Stimulated activated CD8-positive, alpha-beta memory T cell treated with anti-CD3 and anti-CD28 coated beads, Interleukin-7, amount 100 ng/mL, for 4 hours (primary cell): Measurements from ENCODE around the gene PKP2.

Experiments used
- DNase-seq, 2 donors: peaks; one replicate each; pipeline ENCODE4 v3.0.0-alpha.2; 2020; ENCODE audit warnings: low read depth in 2 of 2

PKP2 gene

DNA sequence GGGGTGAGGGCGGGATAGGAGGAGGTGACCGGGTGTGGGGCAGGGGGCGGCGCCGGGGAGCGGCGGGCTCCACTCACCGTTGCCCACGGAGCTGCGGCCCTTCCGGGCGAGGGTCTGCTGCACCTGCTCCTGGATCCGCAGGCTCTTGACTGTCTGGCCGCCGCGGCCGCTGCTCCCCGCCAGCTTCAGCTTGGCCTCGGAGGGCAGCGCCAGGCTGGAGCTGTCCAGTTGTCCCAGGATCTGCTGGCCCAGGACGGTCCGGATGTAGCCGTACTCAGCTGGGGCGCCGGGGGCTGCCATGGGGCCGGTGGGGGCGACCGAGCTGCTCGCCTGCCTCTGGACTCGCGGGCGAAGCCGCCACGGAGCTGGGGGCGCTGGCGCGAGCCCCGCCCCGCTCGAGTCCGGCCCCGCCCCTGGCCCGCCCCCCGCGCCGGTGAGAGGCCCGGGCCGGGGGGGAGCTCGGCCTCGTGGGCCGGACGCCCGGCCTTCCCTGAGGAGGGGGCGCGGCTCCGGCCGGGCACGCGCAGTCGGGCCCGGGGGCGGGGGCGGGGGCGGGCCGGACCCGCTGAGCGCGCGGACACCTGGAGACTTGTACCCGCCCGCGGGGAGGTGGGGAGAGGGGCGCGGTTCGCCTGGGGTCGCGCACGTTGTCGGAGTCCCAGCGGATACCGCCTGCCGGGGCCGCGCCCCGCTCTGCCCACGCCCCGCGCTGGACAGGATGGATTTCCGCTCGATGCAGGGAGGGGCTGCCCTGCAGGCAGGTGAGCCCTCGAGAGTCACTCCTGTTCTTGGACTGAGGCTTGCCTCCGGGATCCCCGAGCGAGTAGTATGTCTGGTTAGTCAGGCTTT, at the start of gene PKP2:
PKP2 (minus strand) TSS at position 346 of the 849 bp plus-strand sequence; CDS start at position 300, 46 bp downstream.
- DNase-seq = peak in 1 of 2 donors; percentile 13

GRCh38 chr12:32944195-32944594, 47.6 kb upstream of the PKP2 start:
- no peak for DNase-seq

GRCh38 chr12:32939801-32940200, 43.2 kb upstream of the PKP2 start:
- no peak for DNase-seq

GRCh38 chr12:32926963-32927362, 30.4 kb upstream of the PKP2 start:
- DNase-seq = no peak

DNA sequence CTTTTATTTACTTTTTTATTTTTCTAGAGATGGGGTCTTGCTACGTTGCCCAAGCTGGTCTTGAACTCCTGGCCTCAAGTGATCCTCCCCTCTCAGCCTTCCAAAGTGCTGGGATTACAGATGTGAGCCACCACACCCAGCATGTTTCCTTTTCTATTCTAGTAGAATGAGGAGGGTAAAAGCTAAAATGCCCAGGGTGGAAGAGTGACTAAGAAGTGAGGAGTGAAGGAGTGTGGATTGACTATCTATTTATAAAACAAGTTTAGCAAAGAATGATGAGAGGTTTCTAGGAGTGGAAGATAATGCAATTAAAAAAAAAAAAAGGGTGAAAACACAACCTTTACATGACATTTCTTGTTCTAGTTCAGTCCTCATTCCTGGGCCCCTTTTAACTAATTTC, 29.8 kb upstream of the PKP2 start:
- DNase-seq = no peak

- no peak for DNase-seq
Observed at GRCh38 chr12:32922546-32923297, 26.1 kb upstream of the PKP2 start.

- DNase-seq = no peak
Observed at GRCh38 chr12:32921397-32921796, 24.8 kb upstream of the PKP2 start.

DNA sequence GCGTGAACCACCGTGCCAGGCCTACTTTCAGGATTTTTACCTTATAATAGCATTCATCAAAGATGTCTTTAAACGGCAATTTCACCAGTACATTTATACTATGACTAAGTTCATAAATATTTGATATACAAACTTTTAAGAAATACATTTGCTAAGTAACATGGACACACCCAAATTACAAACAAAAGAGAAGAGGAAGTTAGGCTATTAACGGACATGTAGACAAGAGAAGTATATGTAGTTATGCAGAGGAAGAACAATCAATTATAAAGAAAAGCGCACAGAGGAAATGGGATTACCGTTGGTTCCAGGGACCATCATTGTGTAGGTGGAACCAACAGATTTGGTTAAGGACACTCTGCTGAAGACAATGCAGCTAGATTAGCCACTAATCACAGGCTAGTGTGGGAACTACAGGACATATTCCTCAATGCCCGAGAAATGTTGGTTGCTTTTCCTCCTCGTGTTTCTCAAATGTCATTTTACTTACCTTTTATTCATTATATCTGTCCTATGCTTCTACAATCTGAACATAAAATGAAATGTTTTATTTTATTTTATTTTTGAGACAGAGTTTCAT, 24.0 kb upstream of the PKP2 start:
- DNase-seq = no peak

DNA sequence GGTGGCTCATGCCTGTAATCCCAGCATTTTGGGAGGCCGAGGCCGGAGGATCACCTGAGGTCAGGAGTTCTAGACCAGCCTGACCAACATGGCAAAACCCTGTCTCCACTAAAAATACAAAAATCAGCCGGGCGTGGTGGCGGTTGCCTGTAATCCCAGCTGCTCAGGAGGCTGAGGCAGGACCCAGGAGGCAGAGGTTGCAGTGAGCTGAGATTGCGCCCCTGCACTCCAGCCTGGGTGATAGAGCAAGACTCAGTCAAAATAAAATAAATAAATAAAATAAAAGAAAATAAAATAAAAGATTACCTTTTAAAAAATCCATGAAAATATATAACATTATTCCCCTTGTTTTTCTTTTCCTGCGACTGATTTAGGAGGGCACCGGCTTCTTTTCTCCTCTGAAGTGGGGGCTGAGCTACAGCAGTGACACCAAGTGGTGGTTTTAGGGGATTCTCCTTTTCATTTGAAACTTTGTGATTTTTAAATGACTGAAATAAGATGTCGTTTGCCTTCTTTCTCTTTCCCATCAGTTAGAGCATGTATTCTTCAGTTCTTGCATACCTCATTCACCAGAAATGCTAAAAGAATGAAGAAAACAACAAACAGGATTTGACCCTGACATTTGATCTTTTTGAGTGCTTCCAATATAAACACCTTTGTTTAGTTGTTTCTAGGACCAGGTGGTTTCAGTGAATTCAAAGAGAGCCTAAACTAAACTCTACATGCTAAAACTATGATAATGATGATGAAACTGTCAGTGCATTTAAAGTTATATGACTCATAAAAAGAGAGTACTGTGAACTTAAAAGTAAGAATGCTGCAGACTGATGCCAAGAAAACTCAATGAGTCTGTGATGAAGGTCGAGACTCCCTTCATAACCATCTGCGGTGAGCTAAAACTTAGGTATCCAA, 22.6 kb upstream of the PKP2 start:
- DNase-seq = no peak

- no peak for DNase-seq
Observed at GRCh38 chr12:32917094-32917611, 20.6 kb upstream of the PKP2 start.

DNA sequence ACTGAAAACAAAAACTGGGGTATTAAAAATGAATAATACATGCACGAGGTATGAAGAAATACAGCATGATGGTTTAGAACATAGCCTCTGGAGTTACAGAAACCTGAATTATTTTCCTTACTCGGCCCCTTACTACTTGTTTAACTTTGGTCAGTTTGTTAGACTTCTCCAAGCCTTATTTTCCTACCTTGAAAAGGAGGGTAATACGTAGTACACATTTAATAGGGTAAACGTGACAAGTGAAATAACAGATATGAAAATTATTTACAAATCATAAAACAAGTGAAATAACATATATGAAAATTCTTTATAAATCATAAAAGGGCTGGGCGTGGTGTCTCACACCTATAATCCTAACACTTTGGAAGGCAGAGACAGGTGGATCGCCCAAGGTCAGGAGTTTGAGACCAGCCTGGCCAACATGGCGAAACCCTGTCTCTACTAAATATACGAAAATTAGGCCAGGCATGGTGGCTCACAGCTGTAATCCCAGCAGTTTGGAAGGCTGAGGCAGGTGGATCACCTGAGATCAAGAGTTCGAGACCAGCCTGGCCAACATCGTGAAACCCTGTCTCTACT, 11.4 kb upstream of the PKP2 start:
- no peak for DNase-seq

- DNase-seq = no peak
Observed at GRCh38 chr12:32907166-32907565, 10.6 kb upstream of the PKP2 start.

DNA sequence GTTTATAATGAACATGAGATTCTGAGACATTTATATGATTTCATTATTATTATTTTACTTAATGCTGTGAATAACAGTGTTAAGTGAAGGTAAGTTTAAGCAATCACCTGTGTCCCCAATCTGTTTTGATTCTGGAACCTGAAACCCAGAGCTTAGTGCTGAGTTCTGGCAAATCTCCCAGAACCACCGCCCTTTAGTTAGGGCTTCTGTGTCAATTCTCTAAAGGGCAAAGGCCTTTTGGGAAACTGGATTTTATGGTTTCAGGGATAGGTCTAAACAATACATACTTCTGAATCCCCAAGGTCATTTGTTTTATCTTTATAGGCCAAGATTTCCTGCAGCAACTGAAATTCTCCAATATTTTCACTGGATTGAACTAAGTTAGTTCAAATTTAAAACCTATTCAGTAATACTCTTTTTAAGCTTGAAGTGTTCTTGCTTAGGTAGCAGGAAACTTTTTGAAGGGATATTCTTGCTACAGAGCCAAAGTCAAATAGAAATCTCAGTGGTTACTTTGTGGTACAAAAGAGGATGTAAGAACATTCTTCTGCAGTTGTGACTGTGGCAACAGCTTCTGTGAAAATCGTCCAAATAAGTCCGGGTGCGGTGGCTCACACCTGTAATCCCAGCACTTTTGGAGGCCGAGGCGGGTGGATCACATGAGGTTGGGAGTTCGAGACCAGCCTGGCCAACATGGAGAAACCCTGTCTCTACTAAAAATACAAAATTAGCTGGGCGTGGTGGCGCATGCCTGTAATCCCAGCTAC, 10.0 kb upstream of the PKP2 start:
- DNase-seq = no peak

- DNase-seq = no peak
Observed at GRCh38 chr12:32903763-32904162, 7.2 kb upstream of the PKP2 start.

DNA sequence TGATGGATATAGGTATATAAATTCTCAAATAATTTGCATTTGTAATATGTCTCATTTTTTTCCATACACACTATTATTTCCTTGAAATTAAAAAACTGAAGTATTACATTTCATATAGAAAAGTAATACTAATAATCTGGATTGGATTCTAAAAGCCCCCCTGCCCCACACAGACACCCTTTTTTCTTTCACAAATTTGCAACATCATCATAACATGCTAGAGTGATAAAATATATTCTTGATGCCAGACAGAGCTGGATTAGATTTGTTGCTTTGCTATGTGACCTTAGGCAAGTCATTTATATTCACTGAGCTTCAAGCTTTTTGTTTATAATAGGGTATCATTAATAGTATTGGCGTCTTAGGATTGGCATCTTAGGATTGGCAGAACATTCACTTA, 6.7 kb upstream of the PKP2 start:
- no peak for DNase-seq

GRCh38 chr12:32902287-32902997, 5.9 kb upstream of the PKP2 start:
- DNase-seq = no peak

- no peak for DNase-seq
Observed at GRCh38 chr12:32901553-32901952, 5.0 kb upstream of the PKP2 start.

DNA sequence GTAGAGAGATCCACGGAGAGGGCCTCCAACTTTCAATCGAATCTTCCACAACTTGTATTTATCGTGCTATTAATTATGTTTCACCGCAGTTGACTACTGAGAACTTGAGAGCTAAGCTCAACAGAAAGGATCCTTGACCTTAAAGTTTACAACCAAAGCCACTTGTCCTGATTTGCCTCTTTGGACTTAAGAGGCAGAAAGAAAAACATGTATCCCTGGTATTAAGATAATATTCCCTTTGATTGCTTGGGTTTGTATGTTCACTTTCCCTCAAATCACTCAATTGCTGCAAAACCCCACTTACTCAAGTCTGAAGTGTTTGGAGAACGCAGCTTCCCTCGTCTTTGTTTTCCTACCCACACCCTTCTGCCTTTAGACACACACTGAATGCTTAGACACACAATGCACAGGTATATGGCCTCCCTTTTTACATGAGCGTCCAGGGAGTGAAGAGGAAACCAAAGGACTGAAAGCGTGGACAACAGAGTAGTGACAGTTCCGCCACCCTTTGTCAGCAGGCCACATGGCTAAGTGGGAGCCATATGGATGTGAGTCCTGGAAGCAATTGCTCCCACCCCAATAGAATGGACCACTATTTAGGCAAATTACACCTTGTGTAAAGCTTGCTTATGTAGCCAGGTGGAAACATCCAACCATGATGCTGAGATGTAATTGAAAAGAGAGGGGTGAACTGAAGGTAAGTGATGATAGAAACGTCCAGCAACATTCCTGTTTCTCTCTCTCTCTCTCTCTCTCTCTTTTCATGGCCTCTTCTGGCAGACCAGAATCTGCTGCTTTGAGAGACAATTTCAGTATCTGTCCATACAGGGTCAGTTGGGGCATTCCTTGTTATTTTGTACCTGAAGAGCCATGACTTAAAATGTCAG, 1.4 kb upstream of the PKP2 start:
- DNase-seq = no peak

DNA sequence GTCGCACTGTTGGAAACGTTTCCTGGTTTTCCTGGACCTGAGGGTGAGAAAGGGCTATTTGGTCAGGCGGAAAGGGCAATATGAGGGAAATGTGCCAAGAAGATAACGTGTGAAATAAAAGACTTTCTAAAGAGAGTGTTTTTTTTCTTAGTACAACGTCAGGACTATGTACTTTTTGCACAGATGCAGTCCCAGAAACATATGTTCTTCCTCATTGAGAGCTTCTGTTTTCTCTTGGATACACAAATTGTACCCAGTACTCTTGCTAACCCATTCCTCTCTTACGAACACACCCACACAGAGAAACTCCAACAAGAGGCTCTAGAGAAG, 669 bp upstream of the PKP2 start:
- DNase-seq = no peak
